Esophagus squamous epithelium (tissue), 5 donors: Measurements from ENCODE around the gene NPM1. TPM values are rescaled to one million over a fixed set of nuclear protein-coding genes. Genes with fewer than 3 reads are reported as not detected.

Experiments
- DNase-seq: peaks from one replicate; lab custom pipeline; 2025; lab: John Stamatoyannopoulos, UW
- H3K27ac ChIP-seq, 4 donors: fragments of 200-600 bp; sonication (generic); one replicate each; pipeline ENCODE4 v1.5.1; 2016 to 2019; ENCODE audit warnings: mild to moderate bottlenecking in 1 of 4
- H3K27me3 ChIP-seq, 4 donors: fragments of 200-600 bp; sonication (generic); 1 replicate in 3 of 4; 2 replicates in 1 of 4; pipeline versions ENCODE4 v1.5.1 to v1.6.0; 2017 to 2021; ENCODE audit warnings: antibody characterized with exemption in 1 of 4
- H3K36me3 ChIP-seq, 3 donors: fragments of 200-600 bp; sonication (generic); one replicate each; pipeline ENCODE4 v1.5.1; 2016 to 2019
- H3K4me1 ChIP-seq, 3 donors: fragments of 200-600 bp; sonication (generic); one replicate each; pipeline ENCODE4 v1.5.1; 2017 to 2019
- H3K4me3 ChIP-seq, 4 donors: fragments of 200-600 bp; sonication (generic); 1 replicate in 3 of 4; 2 replicates in 1 of 4; pipeline ENCODE4 v1.5.1; 2016 to 2019; ENCODE audit warnings: mild to moderate bottlenecking in 2 of 4, moderate library complexity in 1 of 4
- H3K9me3 ChIP-seq, 3 donors: fragments of 200-600 bp; sonication (generic); one replicate each; pipeline ENCODE4 v1.5.1; 2016 to 2019
- CTCF ChIP-seq, 6 experiments: fragments of 450-650 bp in 4 of 6; fragments of 200-600 bp in 2 of 6; sonication (generic) in 2 of 6; IDR thresholded peaks; one replicate each; pipeline ENCODE4 v1.5.1; 2016 to 2019; ENCODE audit warnings: antibody characterized with exemption in 6 of 6, mild to moderate bottlenecking in 4 of 6, moderate library complexity in 4 of 6
- POLR2A ChIP-seq, 4 donors: fragments of 450-650 bp; IDR thresholded peaks; one replicate each; pipeline ENCODE4 v1.6.1; 2017; ENCODE audit warnings: antibody characterized with exemption in 4 of 4, mild to moderate bottlenecking in 4 of 4, moderate library complexity in 3 of 4
- WGBS, 2 donors: methylation state at CpG; one replicate each; pipeline ENCODE4 v1.1.5; 2018; 5-methylcytosine and 5-hydroxymethylcytosine counted together
- intact Hi-C: fragments of 100-400 bp; cut with DNase I; formaldehyde crosslinking; loops from one replicate; pipeline ENCODE4 v1.15.0; 2022
- total RNA-seq, 4 donors: library from RNA; depleted of rRNA; stranded (reverse); fragments of >200 nt; gene quantifications; one replicate each; pipeline ENCODE4 v1.1.0, GENCODE V29; 2016
- donor health status: DM: yes; HTN: yes; CAD: no.

Gene NPM1
- total RNA-seq, 4 donors from 2014 or later: 394 to 1,052 (median 904) TPM

- Histone ChIP-seq H3K4me3 (peak within 1 kb of the TSS; percentile 19 to 64 (median 37)), H3K36me3 (peaks cover 0 to 4% (median 0%) of the 10 kb centered on the region in 3 donors), H3K27me3 (peaks cover 0 to 36% (median 0%) of the 10 kb centered on the region in 4 donors), H3K9me3 (no peaks in the 10 kb centered on the region), H3K4me1 (peaks cover 21 to 33% (median 23%) of the 10 kb centered on the region in 3 donors), H3K27ac (no peak within 1 kb of the TSS)
- DNase-seq: no peak
- intact Hi-C loops: no loop called here
- TF ChIP-seq CTCF (IDR thresholded peaks at IDR 0.05): peak in 1 of 6 experiments; percentile 18
- no peak for TF ChIP-seq POLR2A (IDR thresholded peaks at IDR 0.05)
- WGBS, 2 donors: 0 to 2% methylated on average over 9 of the region's 74 CpGs
Measured at GRCh38 chr5:171418982-171419687, 31.5 kb downstream of the NPM1 start, which contains the start of gene FGF18. TSS of gene FGF18 (plus strand) at chr5:171419647. CDS start at chr5:171420200, 553 bp downstream.

- peaks cover 0 to 39% (median 0%) of the 10 kb centered on the region in 4 donors for H3K27me3 ChIP-seq
- H3K9me3 ChIP-seq: no peaks in the 10 kb centered on the region
- TF ChIP-seq CTCF (IDR thresholded peaks at IDR 0.05) (no peak), POLR2A (IDR thresholded peaks at IDR 0.05) (no peak)
- peak overlapping the region; percentile 19 to 64 (median 37) for H3K4me3 ChIP-seq
- peaks cover 21 to 33% (median 23%) of the 10 kb centered on the region in 3 donors for H3K4me1 ChIP-seq
- H3K27ac ChIP-seq: no peak overlapping the region
- H3K36me3 ChIP-seq: no peaks in the 10 kb centered on the region
- intact Hi-C loops: loop anchor here (5.0 kb wide), 1 partner anchor 487 kb away; no protein-coding TSS in a partner anchor
- WGBS, 2 donors: 1% methylated on average over 32 to 34 of the region's 95 CpGs
- DNase-seq: no peak
Measured at GRCh38 chr5:171419688-171420430, 32.2 kb downstream of the NPM1 start.

- H3K36me3 ChIP-seq: no peaks in the 10 kb centered on the region
- DNase-seq: no peak
- intact Hi-C loops: loop anchor here (5.0 kb wide), 1 partner anchor 487 kb away; no protein-coding TSS in a partner anchor
- peak overlapping the region; percentile 19 to 64 (median 37) for H3K4me3 ChIP-seq
- H3K4me1 ChIP-seq: peaks cover 21 to 33% (median 23%) of the 10 kb centered on the region in 3 donors
- no peaks in the 10 kb centered on the region for H3K9me3 ChIP-seq
- H3K27ac ChIP-seq: no peak overlapping the region
- 0 to 2% methylated on average over 4 to 7 of the region's 65 CpGs for WGBS, 2 donors
- H3K27me3 ChIP-seq: peaks cover 0 to 41% (median 0%) of the 10 kb centered on the region in 4 donors
- TF ChIP-seq CTCF (IDR thresholded peaks at IDR 0.05) (no peak), POLR2A (IDR thresholded peaks at IDR 0.05) (no peak)
Measured at GRCh38 chr5:171420431-171421241, 33.0 kb downstream of the NPM1 start.

- no peak for DNase-seq
- 40 to 58% methylated on average over 4 to 8 of the region's 16 CpGs for WGBS, 2 donors
- H3K27me3 ChIP-seq: peaks cover 0 to 41% (median 0%) of the 10 kb centered on the region in 4 donors
- no peak for TF ChIP-seq POLR2A (IDR thresholded peaks at IDR 0.05)
- TF ChIP-seq CTCF (IDR thresholded peaks at IDR 0.05): no peak
- no peak overlapping the region for H3K27ac ChIP-seq
- intact Hi-C loops: loop anchor here (5.0 kb wide), 1 partner anchor 486 kb away; no protein-coding TSS in a partner anchor
- peak overlapping the region in 1 of 4 donors; percentile 64 for H3K4me3 ChIP-seq
- peaks cover 21 to 33% (median 23%) of the 10 kb centered on the region in 3 donors for H3K4me1 ChIP-seq
- no peaks in the 10 kb centered on the region for H3K36me3 ChIP-seq
- H3K9me3 ChIP-seq: no peaks in the 10 kb centered on the region
Measured at GRCh38 chr5:171421331-171422262, 33.9 kb downstream of the NPM1 start.
